ENCODE data around the gene CCDC40. TPM values are rescaled to one million over a fixed set of nuclear protein-coding genes. Genes with fewer than 3 reads are reported as not detected.
"Not testable (repeated sequence)": the region's sequence is repeated elsewhere in the genome, so short reads cannot be mapped to it uniquely, and the experiment has no call there.

CCDC40 gene
- total RNA-seq, 3 donors from 2014 or later: 0.25 to 0.98 (median 0.29) TPM

- H3K4me1 Mint-ChIP-seq (ENCODE audit: low read depth): no peaks in the 10 kb centered on the region
- H3K27me3 Mint-ChIP-seq (ENCODE audit: low read depth): no peaks in the 10 kb centered on the region
- DNase-seq (no peak), ATAC-seq (no peak)
- no peaks in the 10 kb centered on the region for H3K9me3 Mint-ChIP-seq
- no peak overlapping the region for H3K4me3 Mint-ChIP-seq
- H3K36me3 Mint-ChIP-seq (ENCODE audit: insufficient read depth): no peaks in the 10 kb centered on the region
Observed at GRCh38 chr17:80045703-80046102, 9.3 kb downstream of the CCDC40 start.

- H3K4me1 Mint-ChIP-seq (ENCODE audit: low read depth); H3K27me3 Mint-ChIP-seq (ENCODE audit: low read depth); H3K36me3 Mint-ChIP-seq (ENCODE audit: insufficient read depth); H3K4me3 Mint-ChIP-seq; H3K9me3 Mint-ChIP-seq; ATAC-seq; DNase-seq: not testable (repeated sequence)
Observed at GRCh38 chr17:80046709-80047108, 10.3 kb downstream of the CCDC40 start.

- H3K4me1 Mint-ChIP-seq (ENCODE audit: low read depth): no peaks in the 10 kb centered on the region
- ATAC-seq (no peak), DNase-seq (no peak)
- H3K27me3 Mint-ChIP-seq (ENCODE audit: low read depth): no peaks in the 10 kb centered on the region
- no peaks in the 10 kb centered on the region for H3K36me3 Mint-ChIP-seq (ENCODE audit: insufficient read depth)
- no peak overlapping the region for H3K4me3 Mint-ChIP-seq
- no peaks in the 10 kb centered on the region for H3K9me3 Mint-ChIP-seq
Observed at GRCh38 chr17:80047176-80047575, 10.7 kb downstream of the CCDC40 start.

GRCh38 chr17:80049986-80050385 is 13.5 kb downstream of the CCDC40 start:
- DNase-seq: no peak
- H3K4me1 Mint-ChIP-seq (ENCODE audit: low read depth): no peaks in the 10 kb centered on the region
- no peak overlapping the region for H3K4me3 Mint-ChIP-seq
- H3K36me3 Mint-ChIP-seq (ENCODE audit: insufficient read depth): no peaks in the 10 kb centered on the region
- no peaks in the 10 kb centered on the region for H3K27me3 Mint-ChIP-seq (ENCODE audit: low read depth)
- ATAC-seq: no peak
- no peaks in the 10 kb centered on the region for H3K9me3 Mint-ChIP-seq

GRCh38 chr17:80050706-80051105 is 14.3 kb downstream of the CCDC40 start:
- ATAC-seq (no peak), DNase-seq (no peak)
- H3K4me3 Mint-ChIP-seq: no peak overlapping the region
- no peaks in the 10 kb centered on the region for H3K36me3 Mint-ChIP-seq (ENCODE audit: insufficient read depth)
- H3K9me3 Mint-ChIP-seq: no peaks in the 10 kb centered on the region
- no peaks in the 10 kb centered on the region for H3K27me3 Mint-ChIP-seq (ENCODE audit: low read depth)
- no peaks in the 10 kb centered on the region for H3K4me1 Mint-ChIP-seq (ENCODE audit: low read depth)

GRCh38 chr17:80051681-80052080 is 15.2 kb downstream of the CCDC40 start:
- Mint-ChIP-seq H3K4me1 (ENCODE audit: low read depth) (no peaks in the 10 kb centered on the region), H3K4me3 (no peak overlapping the region), H3K9me3 (no peaks in the 10 kb centered on the region), H3K27me3 (ENCODE audit: low read depth) (no peaks in the 10 kb centered on the region), H3K36me3 (ENCODE audit: insufficient read depth) (no peaks in the 10 kb centered on the region)
- ATAC-seq: no peak
- no peak for DNase-seq

- DNase-seq (no peak), ATAC-seq (no peak)
- H3K4me3 Mint-ChIP-seq: no peak overlapping the region
- no peaks in the 10 kb centered on the region for H3K4me1 Mint-ChIP-seq (ENCODE audit: low read depth)
- H3K9me3 Mint-ChIP-seq: no peaks in the 10 kb centered on the region
- no peaks in the 10 kb centered on the region for H3K36me3 Mint-ChIP-seq (ENCODE audit: insufficient read depth)
- H3K27me3 Mint-ChIP-seq (ENCODE audit: low read depth): no peaks in the 10 kb centered on the region
Observed at GRCh38 chr17:80053102-80053501, 16.7 kb downstream of the CCDC40 start.

- Mint-ChIP-seq H3K4me3 (no peak overlapping the region), H3K36me3 (ENCODE audit: insufficient read depth) (no peaks in the 10 kb centered on the region)
- ATAC-seq: no peak
Observed at GRCh38 chr17:80055597-80055996, 19.2 kb downstream of the CCDC40 start.

GRCh38 chr17:80058311-80058955 is 22.0 kb downstream of the CCDC40 start:
- DNase-seq: no peak
- Mint-ChIP-seq H3K4me1 (ENCODE audit: low read depth) (no peaks in the 10 kb centered on the region), H3K27me3 (ENCODE audit: low read depth) (no peaks in the 10 kb centered on the region), H3K36me3 (ENCODE audit: insufficient read depth) (no peaks in the 10 kb centered on the region), H3K4me3 (no peak overlapping the region), H3K9me3 (no peaks in the 10 kb centered on the region)
- no peak for ATAC-seq

More at GRCh38 chr17:80055597-80055996, 19.2 kb downstream of the CCDC40 start:
- no peaks in the 10 kb centered on the region for H3K4me1 Mint-ChIP-seq (ENCODE audit: low read depth)
- no peaks in the 10 kb centered on the region for H3K9me3 Mint-ChIP-seq
- no peak for DNase-seq
- H3K27me3 Mint-ChIP-seq (ENCODE audit: low read depth): no peaks in the 10 kb centered on the region

GRCh38 chr17:80060644-80061043 is 24.2 kb downstream of the CCDC40 start:
- ATAC-seq (no peak), DNase-seq (no peak)
- Mint-ChIP-seq H3K36me3 (ENCODE audit: insufficient read depth) (no peaks in the 10 kb centered on the region), H3K4me1 (ENCODE audit: low read depth) (no peaks in the 10 kb centered on the region), H3K9me3 (no peaks in the 10 kb centered on the region), H3K27me3 (ENCODE audit: low read depth) (no peaks in the 10 kb centered on the region), H3K4me3 (no peak overlapping the region)

- Mint-ChIP-seq H3K9me3 (no peaks in the 10 kb centered on the region), H3K4me3 (no peak overlapping the region), H3K36me3 (ENCODE audit: insufficient read depth) (no peaks in the 10 kb centered on the region), H3K27me3 (ENCODE audit: low read depth) (peaks cover 2% of the 10 kb centered on the region), H3K4me1 (ENCODE audit: low read depth) (no peaks in the 10 kb centered on the region)
- ATAC-seq (no peak), DNase-seq (no peak)
Observed at GRCh38 chr17:80061421-80061820, 25.0 kb downstream of the CCDC40 start.

GRCh38 chr17:80063830-80064585 is 27.6 kb downstream of the CCDC40 start:
- Mint-ChIP-seq H3K4me3 (no peak overlapping the region), H3K27me3 (ENCODE audit: low read depth) (peaks cover 2% of the 10 kb centered on the region)

GRCh38 chr17:80064696-80065095 is 28.3 kb downstream of the CCDC40 start:
- ATAC-seq (no peak), DNase-seq (no peak)
- H3K36me3 Mint-ChIP-seq (ENCODE audit: insufficient read depth): no peaks in the 10 kb centered on the region
- no peaks in the 10 kb centered on the region for H3K9me3 Mint-ChIP-seq
- H3K4me1 Mint-ChIP-seq (ENCODE audit: low read depth): peaks cover 2% of the 10 kb centered on the region
- no peak overlapping the region for H3K4me3 Mint-ChIP-seq
- H3K27me3 Mint-ChIP-seq (ENCODE audit: low read depth): peaks cover 2% of the 10 kb centered on the region

More at GRCh38 chr17:80063830-80064585, 27.6 kb downstream of the CCDC40 start:
- Mint-ChIP-seq H3K9me3 (no peaks in the 10 kb centered on the region), H3K4me1 (ENCODE audit: low read depth) (no peaks in the 10 kb centered on the region), H3K36me3 (ENCODE audit: insufficient read depth) (no peaks in the 10 kb centered on the region)
- ATAC-seq (no peak), DNase-seq (no peak)

GRCh38 chr17:80065478-80066170 is 29.2 kb downstream of the CCDC40 start:
- Mint-ChIP-seq H3K4me3 (no peak overlapping the region), H3K4me1 (ENCODE audit: low read depth) (peaks cover 2% of the 10 kb centered on the region), H3K36me3 (ENCODE audit: insufficient read depth) (no peaks in the 10 kb centered on the region), H3K9me3 (no peaks in the 10 kb centered on the region), H3K27me3 (ENCODE audit: low read depth) (peaks cover 2% of the 10 kb centered on the region)
- DNase-seq (no peak), ATAC-seq (no peak)

Data from activated T-cell treated with anti-CD3 and anti-CD28 coated beads, Interleukin-2, amount 50 U/mL, for 4 hours (primary cell).